ENCODE results near the gene ZNF277.
A peak's percentile ranks its signal among the peaks of the same experiment; 100 is the strongest.
"Not testable (repeated sequence)": the region's sequence is repeated elsewhere in the genome, so short reads cannot be mapped to it uniquely, and the experiment has no call there.

Gene ZNF277

GRCh38 chr7:112390167-112390566, 183.7 kb downstream of the ZNF277 start:
- Mint-ChIP-seq H3K27me3 (ENCODE audit: low read depth) (peaks cover 33% of the 10 kb centered on the region), H3K4me1 (ENCODE audit: low read depth) (peaks cover 9% of the 10 kb centered on the region), H3K36me3 (ENCODE audit: low read depth) (no peaks in the 10 kb centered on the region), H3K27ac (no peak overlapping the region), H3K9me3 (no peaks in the 10 kb centered on the region), H3K4me3 (no peak overlapping the region)
- no peak for DNase-seq (ENCODE audit: low spot score)

GRCh38 chr7:112391079-112391821, 184.8 kb downstream of the ZNF277 start:
- not testable (repeated sequence) for H3K36me3 Mint-ChIP-seq (ENCODE audit: low read depth); H3K9me3 Mint-ChIP-seq
- Mint-ChIP-seq H3K4me1 (ENCODE audit: low read depth) (peaks cover 11% of the 10 kb centered on the region), H3K27me3 (ENCODE audit: low read depth) (peaks cover 43% of the 10 kb centered on the region), H3K27ac (peak overlapping the region; percentile 44), H3K4me3 (peak overlapping the region; percentile 87)
- DNase-seq (ENCODE audit: low spot score), result peak; percentile 20

- H3K9me3 Mint-ChIP-seq; H3K36me3 Mint-ChIP-seq (ENCODE audit: low read depth): not testable (repeated sequence)
- Mint-ChIP-seq H3K27me3 (ENCODE audit: low read depth) (peaks cover 42% of the 10 kb centered on the region), H3K27ac (peak overlapping the region; percentile 83), H3K4me3 (peak overlapping the region; percentile 87), H3K4me1 (ENCODE audit: low read depth) (peaks cover 11% of the 10 kb centered on the region)
- DNase-seq (ENCODE audit: low spot score), result peak; percentile 72
These were observed 185.4 kb downstream of the ZNF277 start for GRCh38 chr7:112391841-112392286.
